NCI-H2227 treated with DMSO at 0.1 percent for 48 hours (cell line): ENCODE data around the gene MRPS14.
"Not testable (repeated sequence)": the region's sequence is repeated elsewhere in the genome, so short reads cannot be mapped to it uniquely, and the experiment has no call there.

Experiments
- DNase-seq: peaks from one replicate; lab custom pipeline; 2025; lab: John Stamatoyannopoulos, UW

The MRPS14 gene

GRCh38 chr1:175023922-175024242, 657 bp upstream of the MRPS14 start:
- DNase-seq = not testable (repeated sequence)

GRCh38 chr1:175019524-175019923, 3.7 kb downstream of the MRPS14 start:
- no peak for DNase-seq

GRCh38 chr1:175015243-175015642, 8.0 kb downstream of the MRPS14 start:
- DNase-seq = no peak

- DNase-seq = no peak
Observed at GRCh38 chr1:175013445-175013844, 9.8 kb downstream of the MRPS14 start.

GRCh38 chr1:175009532-175009931, 13.7 kb downstream of the MRPS14 start:
- DNase-seq = no peak

- no peak for DNase-seq
Observed at GRCh38 chr1:175005085-175005783, 18.0 kb downstream of the MRPS14 start.

- DNase-seq = no peak
Observed at GRCh38 chr1:175003521-175003920, 19.7 kb downstream of the MRPS14 start.

- DNase-seq = no peak
Observed at GRCh38 chr1:175002910-175003517, 20.2 kb downstream of the MRPS14 start.

- DNase-seq = no peak
Observed at GRCh38 chr1:175000697-175001187, 22.5 kb downstream of the MRPS14 start.

GRCh38 chr1:174999936-175000696, 23.1 kb downstream of the MRPS14 start, which contains the start of gene CACYBP:
TSS of gene CACYBP (plus strand) at chr1:174999947. CDS start at chr1:175000181, 234 bp downstream.
- DNase-seq = peak; percentile 45

GRCh38 chr1:174999216-174999935, 23.8 kb downstream of the MRPS14 start:
- DNase-seq = peak; percentile 99

- DNase-seq = peak; percentile 90
Observed at GRCh38 chr1:174998569-174999215, 24.5 kb downstream of the MRPS14 start.

- DNase-seq = no peak
Observed at GRCh38 chr1:174997041-174997440, 26.2 kb downstream of the MRPS14 start.

GRCh38 chr1:174996476-174996875, 26.7 kb downstream of the MRPS14 start:
- DNase-seq = no peak

- DNase-seq = no peak
Observed at GRCh38 chr1:174995916-174996315, 27.3 kb downstream of the MRPS14 start.

GRCh38 chr1:174995121-174995520, 28.1 kb downstream of the MRPS14 start:
- DNase-seq = no peak

- no peak for DNase-seq
Observed at GRCh38 chr1:174991473-174991872, 31.8 kb downstream of the MRPS14 start.

GRCh38 chr1:174990382-174990999, 32.7 kb downstream of the MRPS14 start:
- DNase-seq = peak; percentile 79

GRCh38 chr1:174989536-174990220, 33.5 kb downstream of the MRPS14 start:
- no peak for DNase-seq

- DNase-seq = no peak
Observed at GRCh38 chr1:174988986-174989385, 34.2 kb downstream of the MRPS14 start.

- DNase-seq = no peak
Observed at GRCh38 chr1:174988539-174988938, 34.7 kb downstream of the MRPS14 start.
